ENCODE data around the gene FKBP11. TPM values are rescaled to one million over a fixed set of nuclear protein-coding genes. Genes with fewer than 3 reads are reported as not detected.

Gene FKBP11
- total and polyA plus RNA-seq, 2 of the 13 experiments (the other 11 are each of a cell fraction or from before 2014, with no cell fraction given): 15.5 to 19.4 TPM

- Histone ChIP-seq H3K9ac (ENCODE audit: insufficient read depth, low read depth, low read length) (no peak overlapping the region), H3K4me2 (ENCODE audit: low read depth, low read length) (no peak overlapping the region), H4K20me1 (ENCODE audit: insufficient read depth, low read length) (peaks cover 5% of the 10 kb centered on the region; the same call in 1 of the 2 replicates), H3K4me3 (replicated peaks in 1 of 3; ENCODE audit: insufficient read depth in 1 of 3, low read depth in 2 of 3, low read length in 3 of 3) (no peak overlapping the region), H3K27ac (ENCODE audit: extremely low read length, insufficient read depth, low read length) (no peak overlapping the region), H3K4me1 (ENCODE audit: insufficient read depth, low read length) (peaks cover 69% of the 10 kb centered on the region), H3K9me3 (ENCODE audit: low read length) (no peaks in the 10 kb centered on the region), H3K79me2 (ENCODE audit: insufficient read depth, low read length) (peaks cover 12% of the 10 kb centered on the region), H3K36me3 (replicated peaks in 1 of 2; ENCODE audit: control insufficient read depth in 1 of 2, insufficient read depth in 2 of 2, low read length in 2 of 2) (peaks cover 0 to 12% of the 10 kb centered on the region in 2 experiments; a peak in 2 of 5 replicates), H2AFZ (ENCODE audit: low read length) (no peak overlapping the region), H3K27me3 (ENCODE audit: control insufficient read depth in 1 of 2, insufficient read depth in 2 of 2, low read length in 2 of 2) (no peaks in the 10 kb centered on the region)
- CTCF ChIA-PET (ENCODE audit: low intra/inter-chr PET ratio, low total read pairs): no interaction called here
- no peak for FAIRE-seq
- intact Hi-C loops (cut with micrococcal nuclease; ENCODE audit: unreplicated experiment): no loop called here
- DNase-seq (ENCODE audit: low spot score): no peak
- in situ Hi-C loops (cut with HindIII; ENCODE audit: extremely low pct_ligation_motif_present, low pct_unique_long_range_greater_than_20kb): no loop called here
- BruUV-seq (replicated peaks): no TSS peak
- no peak for ATAC-seq
- POLR2A ChIA-PET: interaction anchor here (0.8 to 1.2 kb wide), 2 partner anchors 11 to 80 kb away, joined by 3 to 4 read pairs; partner anchors contain the start of genes ARF3 and RND1
- TF ChIP-seq PRMT3 (CRISPR knock-in tag; IDR thresholded peaks at IDR 0.05; ENCODE audit: borderline replicate concordance, low read depth) (no peak), ZNF234 (CRISPR knock-in tag; conservative IDR thresholded peaks at IDR 0.05) (no peak), ZNF383 (CRISPR knock-in tag; IDR thresholded peaks at IDR 0.05; ENCODE audit: borderline replicate concordance) (no peak), ZNF3 (CRISPR knock-in tag; IDR thresholded peaks at IDR 0.05) (no peak), ZUFSP (CRISPR knock-in tag; IDR thresholded peaks at IDR 0.05; ENCODE audit: borderline replicate concordance) (no peak), TEF (CRISPR knock-in tag; IDR thresholded peaks at IDR 0.05) (no peak), ZNF367 (CRISPR knock-in tag; IDR thresholded peaks at IDR 0.05; ENCODE audit: borderline replicate concordance) (no peak), ZBTB7A (CRISPR knock-in tag; IDR thresholded peaks at IDR 0.05) (no peak), ZNF577 (CRISPR knock-in tag; IDR thresholded peaks at IDR 0.05; ENCODE audit: borderline replicate concordance, low read depth) (no peak), ZNF205 (CRISPR knock-in tag; IDR thresholded peaks at IDR 0.05) (no peak), RELA (CRISPR knock-in tag; IDR thresholded peaks at IDR 0.05) (no peak), ZNF75D (CRISPR knock-in tag; IDR thresholded peaks at IDR 0.05; ENCODE audit: borderline replicate concordance) (no peak), SP1 (IDR thresholded peaks at IDR 0.05) (no peak), SP1 (CRISPR knock-in tag; IDR thresholded peaks at IDR 0.05) (no peak), ZNF230 (CRISPR knock-in tag; IDR thresholded peaks at IDR 0.05) (no peak), E2F1 (CRISPR knock-in tag; IDR thresholded peaks at IDR 0.05) (no peak), LCORL (IDR thresholded peaks at IDR 0.05) (no peak), LCORL (CRISPR knock-in tag; IDR thresholded peaks at IDR 0.05) (no peak), NR2F6 (IDR thresholded peaks at IDR 0.05) (no peak), NR2F6 (CRISPR knock-in tag; IDR thresholded peaks at IDR 0.05) (no peak), GFI1 (CRISPR knock-in tag; IDR thresholded peaks at IDR 0.05; ENCODE audit: borderline replicate concordance) (no peak), ESRRA (CRISPR knock-in tag; IDR thresholded peaks at IDR 0.05; ENCODE audit: low read depth) (no peak)
These were observed 20.9 kb upstream of the FKBP11 start for GRCh38 chr12:48946205-48946604.
